GM19193 (cell line): Measurements from ENCODE around the gene MID1.

Experiments used
- POLR2A ChIP-seq: IDR thresholded peaks from 4 replicates; pipeline ENCODE4 v1.6.1; 2011; ENCODE audit not compliant: insufficient read depth, insufficient read length; ENCODE audit errors: extremely low read depth

The MID1 gene

GRCh38 chrX:10479508-10479907, 140.9 kb downstream of the MID1 start:
- TF ChIP-seq POLR2A: no peak

DNA sequence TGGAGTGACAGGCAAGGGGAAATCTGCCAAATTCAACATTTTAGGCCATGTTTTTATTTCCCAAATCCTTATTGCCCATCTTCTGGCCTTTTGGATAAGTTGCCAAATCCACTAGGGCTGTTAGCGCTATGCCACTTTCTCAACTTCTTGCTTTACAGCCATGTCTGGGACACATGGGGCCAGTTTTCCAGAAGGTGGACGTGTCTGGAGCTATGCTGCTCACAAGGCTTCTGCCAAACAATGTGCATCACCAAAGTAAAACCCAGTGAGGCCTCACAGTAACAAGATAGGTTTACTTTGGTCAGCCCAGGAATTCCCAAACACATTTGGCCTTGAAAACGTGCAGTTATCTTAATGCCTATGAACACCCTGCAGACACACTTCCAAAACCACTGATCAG, 142.9 kb downstream of the MID1 start:
- no peak for TF ChIP-seq POLR2A

DNA sequence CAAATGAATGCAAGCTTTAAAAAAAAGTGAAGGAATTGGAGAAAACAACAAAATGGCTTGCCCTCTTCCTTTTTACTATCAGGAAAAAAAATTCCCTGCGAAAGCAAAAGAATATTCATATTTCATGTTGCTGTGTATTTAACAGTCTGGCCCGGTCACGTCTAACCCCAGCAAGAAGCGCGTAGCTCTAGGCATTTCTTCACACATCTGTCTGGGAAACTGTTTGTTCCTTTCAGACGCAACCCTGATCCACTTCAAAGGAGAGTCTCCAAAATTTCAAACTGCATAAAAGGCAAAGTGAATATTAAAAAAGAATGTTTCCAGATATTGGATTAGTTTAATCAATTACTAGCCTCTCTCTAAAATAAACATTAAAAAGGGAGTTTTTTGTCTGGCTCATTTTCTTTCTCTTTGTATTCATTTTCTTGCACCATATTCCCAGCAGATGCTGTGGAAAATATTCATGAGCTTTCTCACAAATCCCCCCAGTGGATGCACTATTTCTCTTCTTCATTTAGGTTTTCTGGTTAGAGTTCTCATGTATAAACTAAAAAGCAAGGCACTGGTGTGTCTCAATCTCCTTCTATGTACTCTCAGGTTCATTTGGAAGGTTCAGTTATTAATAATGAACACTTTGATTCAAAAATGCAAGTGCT, 145.3 kb downstream of the MID1 start:
- no peak for TF ChIP-seq POLR2A

GRCh38 chrX:10474510-10474909, 145.9 kb downstream of the MID1 start:
- TF ChIP-seq POLR2A: no peak

DNA sequence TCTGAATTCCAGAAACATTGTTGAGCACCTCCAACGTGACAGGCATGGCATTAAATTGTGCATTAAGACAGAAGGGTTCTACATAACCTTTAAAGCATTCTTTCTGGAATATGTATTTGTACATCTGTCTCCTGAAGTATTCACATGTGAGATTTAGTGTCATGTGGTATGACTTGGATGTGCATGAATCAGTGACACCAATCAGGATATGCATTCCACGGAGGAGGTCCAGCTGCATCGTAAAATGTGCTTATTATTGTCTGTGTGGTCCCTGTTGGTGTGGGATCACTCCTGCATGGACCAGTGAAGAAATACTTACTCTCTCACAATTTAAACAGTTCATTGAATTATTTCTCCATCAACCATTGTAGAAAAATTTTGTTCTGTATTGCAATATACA, 149.0 kb downstream of the MID1 start:
- no peak for TF ChIP-seq POLR2A

DNA sequence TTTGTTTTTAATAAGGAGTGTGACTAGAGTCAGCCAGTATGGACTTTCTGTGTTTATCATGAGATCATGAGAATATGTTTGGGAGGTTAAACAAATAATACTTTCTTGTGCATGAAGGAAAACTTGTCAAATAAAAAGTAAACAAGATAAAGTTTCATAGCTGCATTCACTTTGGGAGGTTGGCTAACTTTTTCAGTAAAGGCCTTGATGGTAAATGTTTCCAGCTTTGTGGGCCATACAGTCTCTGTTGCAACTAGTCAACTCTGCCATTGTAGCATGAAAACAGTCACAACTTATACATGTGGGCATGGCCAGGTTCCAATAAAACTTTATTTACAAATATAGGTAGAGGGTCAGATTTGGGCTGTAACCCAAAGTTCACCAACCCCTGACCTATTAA, 150.4 kb downstream of the MID1 start:
- TF ChIP-seq POLR2A: no peak

GRCh38 chrX:10467793-10468192, 152.6 kb downstream of the MID1 start:
- TF ChIP-seq POLR2A: no peak

DNA sequence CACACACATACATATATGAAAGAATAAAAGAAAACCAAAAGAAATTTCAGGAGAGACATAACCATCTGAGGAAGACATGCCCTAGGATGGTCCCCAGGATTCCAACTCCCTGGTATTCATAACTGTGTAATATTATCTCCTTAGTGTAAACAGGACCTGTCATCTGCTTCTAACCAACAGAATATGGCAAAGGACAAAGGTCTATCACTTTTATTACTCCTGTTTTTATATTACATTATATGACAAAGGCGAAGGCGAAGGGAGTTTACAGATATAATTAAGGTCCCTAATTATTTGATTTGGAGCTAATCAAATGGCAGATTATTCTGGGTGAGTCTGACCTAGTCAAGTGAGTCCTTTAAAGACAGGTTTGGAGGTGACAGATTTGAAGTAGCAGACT, 155.1 kb downstream of the MID1 start:
- TF ChIP-seq POLR2A: no peak

- no peak for TF ChIP-seq POLR2A
Observed at GRCh38 chrX:10457092-10457491, 163.3 kb downstream of the MID1 start.

GRCh38 chrX:10453945-10454344, 166.4 kb downstream of the MID1 start:
- no peak for TF ChIP-seq POLR2A

DNA sequence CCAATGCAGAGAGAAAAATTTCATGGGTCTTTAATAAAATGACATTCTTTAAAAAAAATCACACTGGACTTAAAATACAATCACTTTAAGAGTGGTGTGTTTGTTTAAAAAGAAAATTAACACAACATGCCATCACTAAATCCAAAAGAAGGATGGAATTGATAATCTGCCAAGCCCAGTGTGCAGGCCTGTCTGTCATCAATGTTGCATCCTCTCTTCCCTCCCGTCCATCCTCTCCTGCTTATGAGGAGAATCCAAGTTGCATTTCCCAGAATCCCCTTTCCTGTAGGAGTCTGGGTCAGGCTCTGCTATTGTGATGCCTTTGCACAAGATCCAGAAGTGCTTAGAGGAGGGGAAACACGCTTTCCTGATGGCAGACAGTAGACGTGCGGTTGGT, 169.4 kb downstream of the MID1 start:
- no peak for TF ChIP-seq POLR2A

- TF ChIP-seq POLR2A: no peak
Observed at GRCh38 chrX:10450229-10450958, 170.0 kb downstream of the MID1 start.

GRCh38 chrX:10447564-10448214, 172.7 kb downstream of the MID1 start:
- TF ChIP-seq POLR2A: no peak

DNA sequence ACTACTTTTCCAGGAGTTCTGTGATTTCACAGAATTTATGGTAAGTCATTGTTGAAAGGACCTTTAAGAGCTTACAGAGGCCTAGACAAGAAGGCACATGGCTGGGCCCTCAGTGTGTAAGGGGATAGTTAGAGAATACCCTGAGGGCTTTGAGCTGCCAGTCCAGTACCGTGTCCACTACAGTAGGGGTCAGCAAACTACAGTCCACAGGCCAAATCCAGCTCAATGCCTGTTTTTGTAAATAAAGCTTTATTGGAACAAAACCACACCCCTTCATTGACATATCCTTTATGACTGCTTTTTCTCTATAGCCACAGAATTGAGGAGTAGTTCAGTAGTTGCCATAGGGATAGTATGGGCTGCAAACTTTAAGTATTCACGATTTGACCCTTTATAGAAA, 176.2 kb downstream of the MID1 start:
- no peak for TF ChIP-seq POLR2A

DNA sequence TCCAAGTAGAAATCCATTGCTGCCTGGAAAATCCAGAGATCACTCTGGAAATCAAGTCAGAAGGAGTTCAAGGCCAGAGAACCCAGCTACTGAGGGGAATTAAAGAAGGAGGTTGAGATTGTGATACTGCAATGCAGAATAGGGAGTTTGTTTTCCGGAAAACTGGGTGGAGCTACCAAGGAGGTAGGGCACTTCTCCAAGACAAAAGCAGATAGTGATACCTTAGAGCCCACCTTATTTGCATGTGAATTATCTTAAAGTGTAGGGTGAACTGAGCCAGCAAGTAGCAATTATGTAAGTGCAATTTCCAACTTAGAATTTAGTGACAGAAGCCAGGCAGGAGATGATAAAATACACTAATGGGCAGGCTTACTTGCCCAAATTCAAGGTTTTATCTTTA, 178.9 kb downstream of the MID1 start:
- no peak for TF ChIP-seq POLR2A

DNA sequence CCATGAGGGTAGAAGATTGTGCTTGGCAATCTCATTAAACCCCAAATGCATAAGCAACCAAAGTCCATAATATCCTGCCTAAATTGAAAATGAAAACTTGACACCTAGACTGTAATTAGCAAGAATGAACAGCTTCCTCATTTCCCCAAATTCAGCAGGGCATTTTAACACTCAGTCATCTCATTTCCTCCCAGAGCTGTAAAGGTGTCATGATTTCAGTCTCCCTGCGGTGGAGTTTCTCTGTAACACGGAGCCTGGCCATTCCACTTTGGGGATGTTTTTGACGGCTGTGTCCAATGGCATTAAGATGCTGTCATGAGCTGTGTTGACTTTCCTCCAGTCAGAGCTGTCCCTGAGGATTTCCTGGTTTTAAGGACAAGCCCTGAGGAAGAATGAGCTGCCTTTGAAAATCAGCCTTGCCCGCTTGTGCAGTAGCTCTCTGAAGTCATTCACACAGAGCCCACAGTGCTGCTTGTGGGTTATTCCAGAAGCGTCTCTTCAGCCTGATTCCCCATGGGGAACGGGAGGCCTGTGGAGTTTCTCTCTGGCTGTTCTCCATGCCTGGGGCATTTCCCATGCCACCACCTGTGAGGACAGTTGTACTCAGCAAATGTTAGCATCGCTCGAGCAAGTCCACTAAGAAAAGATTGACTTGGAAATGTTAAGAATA, 187.0 kb downstream of the MID1 start:
- TF ChIP-seq POLR2A: no peak

- no peak for TF ChIP-seq POLR2A
Observed at GRCh38 chrX:10429908-10430307, 190.5 kb downstream of the MID1 start.

DNA sequence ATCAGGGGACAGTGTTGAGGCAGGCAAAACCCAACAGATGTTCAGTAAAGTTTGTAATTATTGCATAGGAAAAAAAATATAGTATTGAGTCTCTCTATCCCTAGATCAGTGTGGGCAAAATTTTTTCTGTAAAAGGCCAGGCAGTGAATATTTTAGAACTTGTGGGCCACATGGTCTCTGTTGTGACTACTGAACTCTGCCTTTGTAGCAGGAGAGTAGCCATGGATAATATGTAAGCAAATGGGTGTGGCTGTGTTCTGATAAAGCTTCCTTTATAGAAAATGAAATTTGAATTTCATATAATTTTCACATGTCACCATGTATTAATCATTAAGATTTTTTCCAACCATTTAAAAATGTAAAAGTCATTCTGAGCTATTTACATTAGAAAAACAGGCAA, 193.1 kb downstream of the MID1 start:
- no peak for TF ChIP-seq POLR2A
